ENCODE measurements around the gene MYO15A.

- TF ChIP-seq CTCF (IDR thresholded peaks at IDR 0.05) (no peak), EZH2 (IDR thresholded peaks at IDR 0.05; ENCODE audit: borderline replicate concordance, insufficient read depth, low read depth, low read length, poor library complexity, severe bottlenecking) (no peak)
Measured at GRCh38 chr17:18197535-18198194, 89.1 kb downstream of the MYO15A start.

All from B cell (primary cell).